PC-3 (cell line): ENCODE data around the gene AFF3. TPM values are rescaled to one million over a fixed set of nuclear protein-coding genes. Genes with fewer than 3 reads are reported as not detected.

ENCODE experiments used
- ATAC-seq: fragments of 200-7000 bp; cut with Tn5 transposase; 2 replicates; pipeline ENCODE4 v1.9.1; 2020; ENCODE audit warnings: mild to moderate bottlenecking, moderate library complexity
- BruUV-seq: library from RNA; stranded (reverse); fragments of 400-500 nt; replicated peaks from 2 replicates; lab custom pipeline; 2021; lab: Mats Ljungman, UMichigan
- CTCF ChIA-PET: fragments of 300-600 bp; sonication (Branson Sonifier 250); formaldehyde crosslinking; loops from one replicate; lab custom pipeline; 2022; ENCODE audit warnings: antibody characterized with exemption; lab: Charles Lee
- POLR2A ChIA-PET: fragments of 300-600 bp; sonication (Branson Sonifier 250); formaldehyde crosslinking; loops from one replicate; lab custom pipeline; 2022; ENCODE audit warnings: antibody characterized with exemption; ENCODE audit not compliant: unreplicated experiment; lab: Charles Lee
- DNase-seq: peaks from one replicate; pipeline ENCODE4 v3.0.0-alpha.2; 2015
- H2AFZ ChIP-seq: fragments of 300-600 bp; sonication (generic); 2 replicates; pipeline ENCODE4 v1.6.0; 2016; ENCODE audit warnings: antibody characterized with exemption, low read length
- H3F3A ChIP-seq: fragments of 300-600 bp; sonication (generic); one replicate; pipeline ENCODE4 v1.6.0; 2017; ENCODE audit warnings: antibody characterized with exemption, low read length, control low read depth, mild to moderate bottlenecking; ENCODE audit not compliant: unreplicated experiment
- H3K27ac ChIP-seq: fragments of 300-600 bp; sonication (generic); 2 replicates; pipeline ENCODE4 v1.5.1; 2016; ENCODE audit warnings: mild to moderate bottlenecking, low read length
- H3K27me3 ChIP-seq: fragments of 300-600 bp; sonication (generic); 2 replicates; pipeline ENCODE4 v1.6.1; 2016; ENCODE audit warnings: low read length, mixed read lengths
- H3K36me3 ChIP-seq: fragments of 300-600 bp; sonication (generic); 2 replicates; pipeline ENCODE4 v1.6.1; 2016; ENCODE audit warnings: low read depth, mixed run types, low read length, mixed read lengths
- H3K4me1 ChIP-seq: fragments of 300-600 bp; sonication (generic); 2 replicates; pipeline ENCODE4 v1.5.1; 2016; ENCODE audit warnings: low read length; ENCODE audit not compliant: insufficient read depth
- H3K4me2 ChIP-seq: fragments of 300-600 bp; sonication (generic); 2 replicates; pipeline ENCODE4 v1.6.0; 2016; ENCODE audit warnings: low read length
- H3K4me3 ChIP-seq: fragments of 300-600 bp; sonication (generic); 2 replicates; pipeline ENCODE4 v1.5.1; 2016; ENCODE audit warnings: mild to moderate bottlenecking, low read length, mixed read lengths
- H3K79me2 ChIP-seq: fragments of 300-600 bp; sonication (generic); 2 replicates; pipeline ENCODE4 v1.6.1; 2017; ENCODE audit warnings: low read length, mixed read lengths
- H3K9ac ChIP-seq: fragments of 300-600 bp; sonication (generic); 2 replicates; pipeline ENCODE4 v1.6.0; 2016; ENCODE audit warnings: mild to moderate bottlenecking, low read length
- H3K9me2 ChIP-seq: fragments of 300-600 bp; sonication (generic); replicated peaks from 2 replicates; pipeline ENCODE4 v1.6.1; 2016; ENCODE audit warnings: mixed run types, low read length, mixed read lengths
- H3K9me3 ChIP-seq: fragments of 300-600 bp; sonication (generic); 2 replicates; pipeline ENCODE4 v1.6.1; 2016; ENCODE audit warnings: low read length, mixed read lengths
- H4K20me1 ChIP-seq: fragments of 300-600 bp; sonication (generic); 2 replicates; pipeline ENCODE4 v1.6.1; 2016; ENCODE audit warnings: low read length, mixed read lengths
- CTCF ChIP-seq: fragments of 300-600 bp; sonication (generic); conservative IDR thresholded peaks from 2 replicates; pipeline ENCODE4 v1.5.1; 2017; ENCODE audit warnings: antibody characterized with exemption, low read depth, mild to moderate bottlenecking, low read length
- EZH2 ChIP-seq: fragments of 300-600 bp; sonication (generic); IDR thresholded peaks from one replicate; pipeline ENCODE4 v1.6.1; 2017; ENCODE audit warnings: antibody characterized with exemption, mild to moderate bottlenecking, low read length; ENCODE audit not compliant: unreplicated experiment
- EZH2phosphoT487 ChIP-seq: fragments of 300-600 bp; sonication (generic); IDR thresholded peaks from 2 replicates; pipeline ENCODE4 v1.6.1; 2018; ENCODE audit warnings: mild to moderate bottlenecking, antibody characterized with exemption, low read length, borderline replicate concordance
- intact Hi-C: fragments of 100-400 bp; cut with micrococcal nuclease; formaldehyde crosslinking; loops from 2 replicates; pipeline ENCODE4 v1.9.0; 2023
- total RNA-seq: library from RNA; depleted of rRNA; stranded (reverse); fragments of >200 nt; gene quantifications from 2 replicates; pipeline ENCODE4 v1.2.3, GENCODE V29; 2014

The AFF3 gene
- total RNA-seq, 1 experiment from 2014 or later = 0.04 TPM

DNA sequence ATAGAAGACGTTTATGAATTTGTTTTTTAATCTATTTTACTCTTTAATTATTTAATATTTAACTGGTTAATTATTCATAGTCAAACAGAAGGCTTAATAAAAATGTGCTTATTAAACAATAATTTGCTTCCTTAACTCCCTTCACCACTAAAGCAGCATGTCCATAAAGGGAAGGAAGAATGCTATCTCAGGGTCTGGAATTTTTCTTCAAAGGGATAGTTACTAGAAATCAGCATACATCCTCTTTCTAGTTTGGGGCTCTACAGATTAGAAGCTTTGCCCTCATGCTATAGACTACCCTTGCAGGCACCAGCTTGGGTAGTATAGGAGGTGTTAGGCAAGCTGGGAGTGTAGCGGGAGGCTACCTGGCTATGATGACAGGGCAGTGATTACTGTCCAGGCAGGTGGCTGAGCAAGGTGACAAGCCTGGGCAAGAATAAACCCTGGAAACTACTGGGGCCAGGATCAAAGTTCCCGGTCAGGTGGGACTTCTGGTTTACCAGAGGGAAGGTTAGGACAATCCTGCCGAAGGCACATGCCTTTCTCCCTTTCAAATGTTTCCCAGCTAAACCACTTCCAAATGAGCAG is 376.6 kb downstream of the AFF3 start:
- intact Hi-C loops = no loop called here
- H3K79me2 ChIP-seq = no peaks in the 10 kb centered on the region
- TF ChIP-seq EZH2 (no peak), EZH2phosphoT487 (no peak), CTCF (no peak)
- no peaks in the 10 kb centered on the region for H3K36me3 ChIP-seq
- no peak overlapping the region for H3K9ac ChIP-seq
- ChIA-PET POLR2A (no interaction called here), CTCF (no interaction called here)
- no peaks in the 10 kb centered on the region for H3K4me1 ChIP-seq
- H3K4me3 ChIP-seq = no peak overlapping the region
- H3K9me3 ChIP-seq = no peaks in the 10 kb centered on the region
- H4K20me1 ChIP-seq = no peaks in the 10 kb centered on the region
- no peaks in the 10 kb centered on the region for H3K9me2 ChIP-seq
- H2AFZ ChIP-seq = no peak overlapping the region
- no peak overlapping the region for H3K4me2 ChIP-seq
- DNase-seq = no peak
- H3K27me3 ChIP-seq = peaks cover 8% of the 10 kb centered on the region; the same call in 1 of the 2 replicates
- BruUV-seq = no TSS peak
- no peak overlapping the region for H3K27ac ChIP-seq
- H3F3A ChIP-seq = no peaks in the 10 kb centered on the region
- ATAC-seq = no peak

- TF ChIP-seq CTCF (no peak), EZH2phosphoT487 (no peak)
- ATAC-seq = no peak
- H3K36me3 ChIP-seq = no peaks in the 10 kb centered on the region
- H2AFZ ChIP-seq = no peak overlapping the region
- H3K27ac ChIP-seq = no peak overlapping the region
- intact Hi-C loops = no loop called here
- H3K9me2 ChIP-seq = no peaks in the 10 kb centered on the region
- H3K4me1 ChIP-seq = no peaks in the 10 kb centered on the region
- no peaks in the 10 kb centered on the region for H3K79me2 ChIP-seq
- no peak overlapping the region for H3K4me3 ChIP-seq
- DNase-seq = no peak
- BruUV-seq = no TSS peak
- no peak overlapping the region for H3K9ac ChIP-seq
- H3K9me3 ChIP-seq = no peaks in the 10 kb centered on the region
- H4K20me1 ChIP-seq = no peaks in the 10 kb centered on the region
- POLR2A ChIA-PET = no interaction called here
- CTCF ChIA-PET = no interaction called here
- peaks cover 8% of the 10 kb centered on the region; the same call in 1 of the 2 replicates for H3K27me3 ChIP-seq
- no peak overlapping the region for H3K4me2 ChIP-seq
- no peaks in the 10 kb centered on the region for H3F3A ChIP-seq
These were observed 378.6 kb downstream of the AFF3 start for GRCh38 chr2:99763764-99764163.

DNA sequence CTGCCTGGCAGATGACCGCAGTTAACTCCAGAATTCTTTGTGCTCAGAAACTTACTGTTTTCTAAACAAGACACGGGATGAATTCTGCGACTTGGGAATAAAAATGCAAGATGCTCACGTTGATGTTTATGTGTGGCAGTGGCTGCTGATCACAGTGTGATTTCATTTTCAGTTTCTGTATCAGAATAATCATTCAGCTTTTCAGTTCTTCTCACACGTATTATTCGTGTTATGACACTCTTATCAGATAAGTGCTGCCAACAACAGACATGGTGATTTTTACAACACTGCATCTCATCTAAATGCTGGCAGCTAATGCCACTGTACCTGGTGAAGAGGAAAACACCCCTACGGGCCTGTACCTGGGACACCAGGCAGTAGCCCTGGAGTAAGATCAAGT is 379.7 kb downstream of the AFF3 start:
- intact Hi-C loops = no loop called here
- no peaks in the 10 kb centered on the region for H3K36me3 ChIP-seq
- no peak for TF ChIP-seq CTCF
- TF ChIP-seq EZH2phosphoT487 = no peak
- no peak for TF ChIP-seq EZH2
- ATAC-seq = no peak
- no peak overlapping the region for H3K9ac ChIP-seq
- no peak overlapping the region for H2AFZ ChIP-seq
- H3K27ac ChIP-seq = no peak overlapping the region
- no peaks in the 10 kb centered on the region for H3K79me2 ChIP-seq
- BruUV-seq = no TSS peak
- DNase-seq = no peak
- peaks cover 8% of the 10 kb centered on the region; the same call in 1 of the 2 replicates for H3K27me3 ChIP-seq
- ChIA-PET CTCF (no interaction called here), POLR2A (no interaction called here)
- H3K4me2 ChIP-seq = no peak overlapping the region
- H4K20me1 ChIP-seq = no peaks in the 10 kb centered on the region
- no peaks in the 10 kb centered on the region for H3K9me2 ChIP-seq
- no peaks in the 10 kb centered on the region for H3K9me3 ChIP-seq
- no peaks in the 10 kb centered on the region for H3F3A ChIP-seq
- no peak overlapping the region for H3K4me3 ChIP-seq
- no peaks in the 10 kb centered on the region for H3K4me1 ChIP-seq
